ENCODE data around the gene COG7. TPM values are rescaled to one million over a fixed set of nuclear protein-coding genes. Genes with fewer than 3 reads are reported as not detected.

The COG7 gene
- total RNA-seq, 4 donors from 2014 or later, result 6.9 to 18.6 (median 16.0) TPM

DNA sequence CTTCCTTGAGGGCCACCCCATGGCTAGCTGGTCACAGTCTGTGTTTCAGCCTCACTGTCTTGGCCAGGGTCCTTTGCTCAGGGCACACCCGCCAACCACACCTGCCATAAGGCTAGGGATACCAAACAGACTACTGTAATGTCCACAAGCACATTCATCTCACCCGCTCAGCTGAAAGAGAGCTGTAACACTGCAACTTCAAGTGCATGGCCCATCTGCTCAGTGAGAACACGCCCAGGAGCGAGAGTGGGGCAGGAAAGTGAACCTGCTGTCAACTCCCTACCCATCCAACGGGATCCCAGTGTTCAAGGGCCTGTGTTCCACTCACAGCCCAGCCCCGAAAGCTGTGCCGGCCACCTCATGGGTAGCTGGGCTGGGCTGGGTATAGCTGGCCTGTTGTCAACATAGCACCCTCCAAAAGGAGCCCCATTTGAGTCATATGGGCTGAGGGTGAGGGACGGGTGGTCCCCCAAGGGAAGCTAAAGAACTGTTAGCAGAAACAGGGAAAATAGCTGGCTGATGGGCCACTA is 95.2 kb downstream of the COG7 start:
- Histone ChIP-seq H3K9me3 (peaks cover 0 to 4% (median 0%) of the 10 kb centered on the region in 3 donors), H3K36me3 (no peaks in the 10 kb centered on the region), H3K27me3 (peaks cover 9% of the 10 kb centered on the region), H3K4me3 (no peak overlapping the region), H3K4me1 (peaks cover 0 to 11% (median 0%) of the 10 kb centered on the region in 3 donors), H3K27ac (no peak overlapping the region)
- no CpG with 5 or more reads among the region's 8 CpGs for WGBS, 2 donors (ENCODE audit: low coverage in 1 of 2)
- no peak for ATAC-seq
- no peak for TF ChIP-seq POLR2AphosphoS5 (IDR thresholded peaks at IDR 0.05)
- TF ChIP-seq, protein P1, sequence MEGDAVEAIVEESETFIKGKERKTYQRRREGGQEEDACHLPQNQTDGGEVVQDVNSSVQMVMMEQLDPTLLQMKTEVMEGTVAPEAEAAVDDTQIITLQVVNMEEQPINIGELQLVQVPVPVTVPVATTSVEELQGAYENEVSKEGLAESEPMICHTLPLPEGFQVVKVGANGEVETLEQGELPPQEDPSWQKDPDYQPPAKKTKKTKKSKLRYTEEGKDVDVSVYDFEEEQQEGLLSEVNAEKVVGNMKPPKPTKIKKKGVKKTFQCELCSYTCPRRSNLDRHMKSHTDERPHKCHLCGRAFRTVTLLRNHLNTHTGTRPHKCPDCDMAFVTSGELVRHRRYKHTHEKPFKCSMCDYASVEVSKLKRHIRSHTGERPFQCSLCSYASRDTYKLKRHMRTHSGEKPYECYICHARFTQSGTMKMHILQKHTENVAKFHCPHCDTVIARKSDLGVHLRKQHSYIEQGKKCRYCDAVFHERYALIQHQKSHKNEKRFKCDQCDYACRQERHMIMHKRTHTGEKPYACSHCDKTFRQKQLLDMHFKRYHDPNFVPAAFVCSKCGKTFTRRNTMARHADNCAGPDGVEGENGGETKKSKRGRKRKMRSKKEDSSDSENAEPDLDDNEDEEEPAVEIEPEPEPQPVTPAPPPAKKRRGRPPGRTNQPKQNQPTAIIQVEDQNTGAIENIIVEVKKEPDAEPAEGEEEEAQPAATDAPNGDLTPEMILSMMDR (IDR thresholded peaks at IDR 0.05), result no peak
- no peak for TF ChIP-seq POLR2A (IDR thresholded peaks at IDR 0.05)
- no peak for TF ChIP-seq EP300 (IDR thresholded peaks at IDR 0.05)

DNA sequence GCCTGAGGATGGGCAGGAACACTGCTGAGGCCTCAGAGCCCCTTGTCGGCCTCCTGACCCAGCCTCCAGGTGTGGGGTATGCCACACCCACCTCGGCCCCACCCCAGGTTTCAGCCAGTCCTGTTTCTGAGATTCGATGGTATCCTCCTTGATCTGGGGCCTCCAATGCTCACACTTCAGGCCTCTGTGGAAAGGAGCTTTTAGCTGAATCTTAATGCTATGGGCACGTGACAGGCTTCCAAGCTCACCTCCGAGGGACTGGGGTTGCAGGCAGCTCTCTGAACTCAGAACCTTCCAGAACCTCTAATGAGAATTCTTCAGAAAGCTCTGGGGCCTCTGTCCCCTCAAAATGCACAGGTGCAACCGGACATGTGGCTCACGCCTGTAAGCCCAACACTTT is 96.0 kb downstream of the COG7 start:
- Histone ChIP-seq H3K36me3 (no peaks in the 10 kb centered on the region), H3K27me3 (peaks cover 12% of the 10 kb centered on the region), H3K4me3 (no peak overlapping the region), H3K27ac (no peak overlapping the region), H3K4me1 (peaks cover 0 to 2% (median 0%) of the 10 kb centered on the region in 3 donors), H3K9me3 (peaks cover 0 to 4% (median 0%) of the 10 kb centered on the region in 3 donors)
- ATAC-seq, result no peak
- TF ChIP-seq, protein P1 (IDR thresholded peaks at IDR 0.05), result no peak
- TF ChIP-seq POLR2A (IDR thresholded peaks at IDR 0.05), result no peak
- TF ChIP-seq POLR2AphosphoS5 (IDR thresholded peaks at IDR 0.05), result no peak
- no peak for TF ChIP-seq EP300 (IDR thresholded peaks at IDR 0.05)
- WGBS, 2 donors (ENCODE audit: low coverage in 1 of 2), result no CpG with 5 or more reads among the region's 7 CpGs

DNA sequence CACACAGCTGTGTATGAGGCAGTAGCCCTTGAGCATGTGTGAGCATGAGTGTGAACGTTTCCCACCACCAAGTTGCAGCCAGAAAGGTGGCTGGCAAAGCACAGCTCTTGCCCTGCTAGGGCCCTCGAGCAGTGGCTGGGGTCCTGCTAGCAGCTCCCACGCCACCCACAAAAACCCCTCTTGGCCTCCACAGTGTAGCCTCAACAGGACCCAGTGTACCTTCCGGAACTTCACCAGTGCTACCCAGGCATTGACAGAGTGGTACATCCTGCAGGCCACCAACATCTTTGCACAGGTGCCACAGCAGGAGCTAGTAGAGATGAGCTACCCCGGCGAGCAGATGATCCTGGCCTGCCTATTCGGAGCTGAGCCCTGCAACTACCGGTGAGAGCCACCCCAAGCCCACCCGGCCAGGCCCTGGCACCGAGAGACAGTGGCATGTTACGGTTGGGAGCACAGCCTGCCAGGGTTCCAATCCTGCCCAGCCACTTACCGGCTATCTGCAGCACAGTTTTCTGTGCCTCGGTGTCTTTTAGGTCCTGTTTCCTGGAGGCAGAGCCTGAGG is 97.8 kb downstream of the COG7 start:
- TF ChIP-seq EP300 (IDR thresholded peaks at IDR 0.05), result no peak
- TF ChIP-seq POLR2AphosphoS5 (IDR thresholded peaks at IDR 0.05), result no peak
- TF ChIP-seq, protein P1 (IDR thresholded peaks at IDR 0.05), result no peak
- TF ChIP-seq POLR2A (IDR thresholded peaks at IDR 0.05), result no peak
- peaks cover 18% of the 10 kb centered on the region for H3K27me3 ChIP-seq
- ATAC-seq, result no peak
- no peaks in the 10 kb centered on the region for H3K36me3 ChIP-seq
- peaks cover 0 to 4% (median 0%) of the 10 kb centered on the region in 3 donors for H3K9me3 ChIP-seq
- H3K4me1 ChIP-seq, result no peaks in the 10 kb centered on the region
- no peak overlapping the region for H3K27ac ChIP-seq
- WGBS, 2 donors (ENCODE audit: low coverage in 1 of 2), result 60% methylated on average over 1 of the region's 13 CpGs; no CpG with 5 or more reads in 1 of the 2 donors
- H3K4me3 ChIP-seq, result no peak overlapping the region

DNA sequence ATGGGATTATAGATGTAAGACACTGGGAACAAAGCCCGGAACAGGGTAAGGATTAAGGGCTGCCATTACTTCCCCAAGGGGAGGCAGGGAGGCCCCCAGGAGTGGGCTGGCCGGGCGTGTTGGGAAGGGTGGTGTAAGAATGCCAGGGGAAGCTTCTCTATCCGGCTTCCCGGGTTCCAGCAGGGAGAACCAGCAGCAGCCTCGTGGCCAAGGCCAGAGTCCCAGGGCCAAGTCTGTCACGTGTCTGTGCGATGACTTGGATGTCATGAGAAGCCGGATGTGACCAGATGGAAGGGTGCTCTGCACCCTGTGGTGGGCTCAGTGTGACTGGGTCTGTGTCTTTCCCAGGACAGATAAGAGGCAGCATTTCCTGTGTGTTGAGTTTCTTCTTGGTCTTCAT is 98.7 kb downstream of the COG7 start:
- 66% methylated on average over 7 of the region's 9 CpGs; no CpG with 5 or more reads in 1 of the 2 donors for WGBS, 2 donors (ENCODE audit: low coverage in 1 of 2)
- Histone ChIP-seq H3K4me1 (no peaks in the 10 kb centered on the region), H3K4me3 (no peak overlapping the region), H3K27ac (no peak overlapping the region), H3K36me3 (no peaks in the 10 kb centered on the region), H3K9me3 (peaks cover 0 to 4% (median 0%) of the 10 kb centered on the region in 3 donors), H3K27me3 (peaks cover 18% of the 10 kb centered on the region)
- ATAC-seq, result no peak
- TF ChIP-seq POLR2AphosphoS5 (IDR thresholded peaks at IDR 0.05) (no peak), EP300 (IDR thresholded peaks at IDR 0.05) (no peak)

DNA sequence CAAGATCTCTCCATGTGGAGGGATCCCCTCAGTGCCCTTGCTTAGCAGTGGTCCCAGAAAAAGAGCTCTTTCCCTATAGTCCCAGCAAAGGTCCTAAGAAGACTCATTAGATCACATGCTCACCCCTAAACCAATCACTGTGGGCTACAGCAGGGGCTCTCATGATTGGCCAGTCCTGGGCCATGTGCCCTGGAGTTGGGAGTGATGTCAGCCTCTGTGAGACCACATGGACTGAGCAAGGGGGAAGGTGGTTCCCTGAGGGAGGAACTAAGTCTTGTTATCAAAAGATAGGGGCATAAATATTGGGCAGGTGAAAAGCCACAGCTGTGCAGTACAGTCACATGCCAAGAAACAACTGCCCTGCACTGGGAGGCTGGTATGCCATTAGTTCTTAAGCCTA is 99.5 kb downstream of the COG7 start:
- peaks cover 0 to 4% (median 0%) of the 10 kb centered on the region in 3 donors for H3K9me3 ChIP-seq
- no peaks in the 10 kb centered on the region for H3K4me1 ChIP-seq
- no peak for ATAC-seq
- peaks cover 18% of the 10 kb centered on the region for H3K27me3 ChIP-seq
- H3K36me3 ChIP-seq, result no peaks in the 10 kb centered on the region
- no peak overlapping the region for H3K4me3 ChIP-seq
- no peak overlapping the region for H3K27ac ChIP-seq
- TF ChIP-seq POLR2A (IDR thresholded peaks at IDR 0.05), result no peak
- TF ChIP-seq POLR2AphosphoS5 (IDR thresholded peaks at IDR 0.05), result no peak
- TF ChIP-seq, protein P1 (IDR thresholded peaks at IDR 0.05), result no peak
- TF ChIP-seq EP300 (IDR thresholded peaks at IDR 0.05), result no peak
